SU-DHL-6 (cell line): ENCODE data around the gene TIE1.

Experiments used
- CTCF ChIP-seq: fragments of 200-600 bp; sonication (generic); IDR thresholded peaks from one replicate; pipeline ENCODE4 v1.5.1; 2017; ENCODE audit warnings: antibody characterized with exemption, mild to moderate bottlenecking, low read length, moderate library complexity; ENCODE audit not compliant: insufficient read depth, poor library complexity, severe bottlenecking
- EZH2phosphoT487 ChIP-seq: fragments of 200-600 bp; sonication (generic), shearing (Covaris generic); conservative IDR thresholded peaks from 2 replicates; pipeline ENCODE4 v1.6.1; 2018; ENCODE audit warnings: mild to moderate bottlenecking, antibody characterized with exemption, low read length, moderate library complexity, mixed read lengths

- no peak for TF ChIP-seq CTCF
- TF ChIP-seq EZH2phosphoT487: no peak
These were observed 16.7 kb upstream of the TIE1 start for GRCh38 chr1:43284065-43284464.
